Measurements from ENCODE around the gene IGFBP6.
"Not testable (repeated sequence)": the region's sequence is repeated elsewhere in the genome, so short reads cannot be mapped to it uniquely, and the experiment has no call there.

IGFBP6 gene

DNA sequence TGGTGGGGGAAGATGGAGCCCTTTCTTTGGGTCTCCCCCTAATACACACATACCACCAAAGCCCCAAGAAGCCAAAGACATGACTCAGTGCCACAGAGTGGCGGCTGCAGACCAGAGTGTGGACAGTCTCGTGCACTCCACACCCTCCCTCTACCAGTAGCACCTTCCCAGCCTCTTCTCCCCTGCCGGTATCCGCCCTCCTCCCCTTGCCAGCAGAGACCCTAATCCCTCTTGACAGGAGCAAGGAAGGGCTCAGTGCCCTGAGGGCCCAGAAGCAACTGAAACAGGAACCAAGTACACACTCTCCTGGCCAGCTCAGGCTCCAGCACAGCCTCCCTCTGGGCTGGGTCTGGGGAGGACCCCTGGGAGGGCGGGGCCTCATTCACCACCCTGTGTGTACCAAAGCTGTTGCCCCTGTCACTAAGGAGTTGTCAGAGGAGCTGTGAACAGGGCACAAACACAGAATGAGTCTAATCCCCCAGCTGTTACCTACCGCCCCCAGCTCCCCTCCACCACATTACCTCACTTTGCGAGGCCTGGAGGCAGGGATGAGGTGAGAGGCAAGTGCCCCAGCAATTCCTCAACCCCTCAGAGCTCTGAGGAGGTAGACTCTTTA lies 26.5 kb upstream of the IGFBP6 start:
- no peak for DNase-seq (ENCODE audit: low read depth)

DNA sequence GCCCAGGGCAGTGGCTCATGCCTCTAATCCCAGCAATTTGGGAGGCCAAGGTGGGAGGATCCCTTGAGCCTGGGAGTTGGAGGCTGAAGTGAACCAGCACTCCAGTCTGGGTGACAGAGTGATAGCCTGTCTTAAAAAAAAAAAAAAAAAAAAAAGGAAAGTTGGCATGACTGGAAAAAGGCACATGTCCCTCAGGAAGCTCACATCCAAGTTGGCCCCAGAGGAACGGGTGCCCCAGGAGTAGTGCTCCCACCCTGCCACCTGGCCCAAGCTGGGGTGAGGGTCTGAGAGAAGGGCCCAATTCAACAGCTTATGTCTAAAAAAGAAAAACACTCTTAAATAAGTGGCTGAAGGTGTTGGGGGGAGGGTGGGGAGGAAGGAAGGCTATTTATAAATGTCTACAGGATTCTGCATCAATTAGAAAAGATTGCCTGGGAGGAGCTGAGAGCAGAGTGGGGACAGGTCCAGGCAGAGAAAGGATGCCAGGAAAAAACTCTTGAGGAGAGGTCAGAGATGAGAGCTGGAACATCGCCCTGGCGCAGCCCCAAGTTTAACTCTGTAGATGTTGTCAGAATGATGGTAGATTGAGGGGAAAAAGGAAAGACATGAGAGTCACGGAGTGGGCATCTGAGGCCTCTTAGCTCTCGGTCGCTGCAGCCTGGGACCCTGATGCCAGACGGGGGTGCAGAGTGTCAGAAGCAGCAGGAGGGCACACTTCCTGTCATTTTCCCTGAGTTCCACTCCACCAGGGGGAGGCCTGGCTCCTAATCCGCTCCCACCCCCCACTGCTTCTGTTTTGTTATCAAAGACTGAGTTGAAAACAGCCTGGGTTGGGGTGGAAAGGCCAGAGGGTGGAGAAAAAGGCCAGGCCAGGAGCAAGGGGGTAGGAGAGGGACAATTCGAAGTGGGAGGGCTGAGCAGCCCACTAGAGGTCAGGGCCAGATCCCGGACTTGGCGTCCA lies 25.6 kb upstream of the IGFBP6 start:
- no peak for DNase-seq (ENCODE audit: low read depth)

DNA sequence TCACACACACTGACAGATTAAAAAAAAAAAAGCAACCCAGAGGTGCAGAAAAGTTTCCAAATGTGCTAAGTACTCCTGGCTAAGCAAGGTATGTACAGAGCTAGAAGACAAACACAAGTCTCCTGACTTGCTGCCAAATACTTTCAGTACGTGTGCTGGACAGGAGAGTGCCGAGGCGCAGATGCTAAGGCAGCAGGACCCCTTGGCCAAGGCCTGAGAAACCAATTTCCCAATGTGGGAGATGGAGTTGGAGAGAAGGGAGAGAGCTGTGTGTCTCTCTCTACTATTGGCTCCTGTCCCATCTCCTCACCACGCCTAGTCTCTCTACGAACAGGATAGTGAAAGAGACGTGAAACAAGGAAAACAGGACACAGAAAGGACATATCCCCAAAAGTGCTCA lies 23.6 kb upstream of the IGFBP6 start:
- DNase-seq (ENCODE audit: low read depth): no peak

GRCh38 chr12:53074283-53074998 lies 23.0 kb upstream of the IGFBP6 start:
- DNase-seq (ENCODE audit: low read depth): no peak

DNA sequence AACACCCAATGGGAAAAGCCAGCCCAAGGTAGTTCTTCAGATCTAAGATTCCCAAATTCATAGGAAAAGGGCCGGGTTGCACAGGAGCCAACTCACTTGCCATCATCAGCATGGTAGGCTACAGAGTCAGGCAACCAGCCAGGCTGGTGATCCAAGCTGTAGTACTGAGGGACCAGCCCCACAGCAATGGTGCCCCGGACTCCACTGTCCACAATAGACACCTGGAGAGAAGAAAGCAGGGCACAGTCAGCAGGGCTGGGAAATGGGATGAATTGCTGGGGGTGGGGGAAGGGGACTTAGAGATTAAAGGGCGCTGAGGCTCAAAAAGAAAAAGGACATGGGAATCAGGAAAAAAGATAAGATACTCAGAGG lies 22.5 kb upstream of the IGFBP6 start:
- DNase-seq (ENCODE audit: low read depth): no peak

GRCh38 chr12:53076461-53076860 lies 21.0 kb upstream of the IGFBP6 start:
- no peak for DNase-seq (ENCODE audit: low read depth)

DNA sequence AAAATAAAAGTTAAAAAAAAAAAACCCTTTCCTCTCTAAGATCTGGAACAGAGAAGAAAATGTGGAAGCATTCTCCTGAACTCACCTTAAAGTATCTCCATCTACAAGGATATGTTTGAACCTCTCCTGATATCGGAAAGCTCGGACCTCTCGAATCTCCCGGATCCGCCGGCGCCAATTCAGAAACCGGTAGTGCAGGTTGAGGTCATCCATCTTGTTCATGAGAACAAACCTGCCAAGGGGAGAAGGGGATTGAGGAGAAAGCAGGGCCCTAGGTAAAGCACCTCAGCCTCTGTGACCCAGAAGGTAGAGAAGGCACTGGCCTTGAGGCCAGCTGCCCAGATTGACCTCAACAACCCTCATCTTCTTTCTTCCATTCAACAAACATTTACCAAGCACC lies 20.4 kb upstream of the IGFBP6 start:
- no peak for DNase-seq (ENCODE audit: low read depth)

DNA sequence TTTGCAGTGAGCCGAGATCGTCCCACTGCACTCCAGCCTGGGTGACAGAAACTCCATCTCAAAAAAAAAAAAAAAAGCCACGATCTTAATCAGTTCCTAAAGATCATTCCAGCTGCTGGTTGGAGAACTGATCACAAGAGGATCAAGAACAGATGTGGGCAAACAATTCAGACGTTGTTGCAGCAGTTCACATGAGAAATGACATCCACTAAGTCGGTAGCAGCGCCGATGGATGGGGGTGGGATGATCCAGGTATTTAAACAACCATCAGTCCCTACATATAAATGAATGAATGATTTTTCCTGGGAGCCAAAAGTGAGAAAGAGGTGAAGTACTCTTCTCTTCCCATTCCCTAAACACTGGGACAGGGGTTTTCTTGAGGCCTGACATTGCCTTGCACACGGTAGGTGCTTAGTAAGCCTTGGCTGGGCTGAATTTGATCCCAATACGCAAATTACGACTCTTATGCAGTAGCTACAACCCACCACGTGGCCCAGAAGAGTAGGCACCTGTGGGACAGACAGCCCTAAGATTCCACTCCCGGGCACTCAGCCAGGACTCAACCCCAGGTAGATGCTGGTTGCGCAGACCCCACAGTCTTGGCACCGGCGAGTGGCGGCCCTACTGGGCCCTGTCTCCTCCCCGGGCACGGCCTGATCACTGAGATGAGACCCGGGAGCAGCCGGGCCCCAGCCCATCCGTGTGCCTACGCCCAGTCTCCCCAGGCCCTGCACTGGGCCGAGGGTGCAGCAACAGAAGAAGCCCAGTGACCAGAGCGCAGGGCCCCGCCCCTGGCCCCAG lies 18.8 kb upstream of the IGFBP6 start:
- DNase-seq (ENCODE audit: low read depth): peak; percentile 40

DNA sequence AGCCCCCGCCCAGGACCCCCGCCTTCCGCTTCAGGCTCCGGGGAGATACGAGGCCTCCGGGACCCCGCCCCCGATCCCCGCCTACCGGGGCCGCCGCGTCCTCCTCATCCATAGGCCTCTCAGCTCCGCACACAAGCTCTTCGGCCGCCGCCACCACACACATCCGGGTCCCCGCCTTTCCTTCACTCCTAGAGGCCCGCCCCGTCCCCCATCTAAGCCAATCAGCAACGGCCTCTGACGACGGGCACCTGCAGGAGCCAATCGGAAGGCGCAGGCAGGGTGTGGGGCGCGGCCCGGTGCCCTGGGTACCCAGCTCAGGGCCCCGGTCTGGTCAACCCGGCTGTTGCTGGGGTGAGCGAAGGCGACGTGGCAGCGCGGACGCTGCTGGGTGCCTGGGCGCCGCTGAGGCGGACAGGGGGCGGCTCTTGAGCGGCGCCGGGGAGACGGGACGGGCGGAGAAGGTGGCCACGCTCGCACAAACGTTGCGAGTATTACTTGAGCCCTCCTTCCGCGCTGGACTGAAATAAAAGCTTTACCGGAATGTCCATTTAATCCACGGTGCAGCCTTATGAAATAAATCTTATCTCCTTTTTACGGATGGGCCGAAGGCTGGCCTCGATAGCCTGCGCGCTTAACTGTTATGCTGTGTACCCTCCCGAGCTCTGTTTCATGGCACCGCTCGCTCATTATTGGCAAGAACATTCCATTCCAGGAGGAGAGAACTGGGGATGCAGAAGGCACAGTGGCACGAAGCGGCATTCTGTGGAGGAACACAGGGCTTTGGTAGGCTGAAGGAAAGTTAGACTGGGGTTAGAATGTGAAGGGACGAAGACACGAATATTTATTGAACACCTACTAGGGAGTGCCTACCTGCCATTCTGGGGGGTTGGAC lies 18.0 kb upstream of the IGFBP6 start, which contains the start of gene SPRYD3:
SPRYD3 (minus strand) TSS at position 165 of the 892 bp plus-strand sequence; CDS start at position 108, 57 bp downstream.
- peak; percentile 96 for DNase-seq (ENCODE audit: low read depth)

GRCh38 chr12:53082637-53083175 lies 14.8 kb upstream of the IGFBP6 start:
- DNase-seq (ENCODE audit: low read depth): no peak

- no peak for DNase-seq (ENCODE audit: low read depth)
Observed at GRCh38 chr12:53086361-53086760, 11.1 kb upstream of the IGFBP6 start.

DNA sequence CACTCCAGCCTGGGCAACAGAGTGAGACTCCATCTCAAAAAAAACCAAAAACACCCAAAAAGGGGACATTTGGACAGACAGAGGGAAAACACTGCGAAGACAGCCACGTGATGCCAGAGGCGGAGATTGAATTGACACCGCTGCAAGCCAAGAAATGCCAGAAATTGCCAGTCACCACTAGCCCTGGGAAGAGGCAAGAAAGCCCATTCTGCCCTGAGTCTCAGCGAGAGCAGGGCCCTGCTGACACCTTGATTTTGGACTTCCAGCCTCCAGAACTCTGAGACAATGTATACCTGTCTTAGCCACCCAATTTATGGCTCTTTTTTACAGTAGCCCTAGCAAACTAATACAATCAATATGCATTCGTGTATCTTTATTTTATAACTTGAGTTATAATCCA lies 7.4 kb upstream of the IGFBP6 start:
- no peak for DNase-seq (ENCODE audit: low read depth)

DNA sequence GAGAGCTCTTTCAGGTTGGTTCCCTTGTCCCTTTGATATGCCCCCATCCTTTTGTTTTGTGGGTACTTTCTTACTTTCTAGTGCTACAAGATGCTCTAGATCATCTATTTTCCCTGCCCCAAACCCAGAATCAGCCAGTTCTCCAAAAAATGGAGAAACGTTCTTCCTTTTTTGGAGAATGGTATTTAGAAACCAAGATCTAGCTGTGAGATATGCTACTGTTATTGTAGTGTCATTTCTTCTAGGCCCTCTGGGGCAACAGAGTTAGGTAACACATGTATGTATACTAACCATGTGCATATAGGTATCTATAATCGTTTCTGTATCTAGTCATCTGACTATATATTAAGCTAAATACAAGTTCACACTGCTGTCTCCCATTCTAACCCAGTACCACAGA lies 6.9 kb upstream of the IGFBP6 start:
- no peak for DNase-seq (ENCODE audit: low read depth)

- DNase-seq (ENCODE audit: low read depth): no peak
Observed at GRCh38 chr12:53091756-53092155, 5.7 kb upstream of the IGFBP6 start.

GRCh38 chr12:53093777-53094393 lies 3.6 kb upstream of the IGFBP6 start:
- no peak for DNase-seq (ENCODE audit: low read depth)

DNA sequence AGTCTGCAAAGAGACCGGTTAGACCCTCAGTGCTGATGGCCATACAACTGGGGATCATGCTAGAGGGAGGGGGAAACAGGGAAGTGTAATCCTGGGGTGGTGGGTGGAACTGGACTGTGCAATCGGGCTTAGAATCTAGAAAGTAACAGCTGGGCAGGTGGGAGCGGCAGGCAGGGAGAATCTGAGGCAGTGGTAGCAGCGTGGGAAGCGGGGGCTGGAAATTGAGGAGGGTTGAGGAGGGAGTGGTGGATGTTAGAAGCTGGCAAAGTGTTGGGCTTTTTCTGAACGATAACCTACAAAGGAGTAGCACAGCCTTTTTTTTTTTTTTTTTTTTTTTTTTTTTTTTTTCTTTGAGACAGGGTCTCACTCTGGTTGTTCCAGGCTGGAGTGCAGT lies 3.1 kb upstream of the IGFBP6 start:
- DNase-seq (ENCODE audit: low read depth): no peak

DNA sequence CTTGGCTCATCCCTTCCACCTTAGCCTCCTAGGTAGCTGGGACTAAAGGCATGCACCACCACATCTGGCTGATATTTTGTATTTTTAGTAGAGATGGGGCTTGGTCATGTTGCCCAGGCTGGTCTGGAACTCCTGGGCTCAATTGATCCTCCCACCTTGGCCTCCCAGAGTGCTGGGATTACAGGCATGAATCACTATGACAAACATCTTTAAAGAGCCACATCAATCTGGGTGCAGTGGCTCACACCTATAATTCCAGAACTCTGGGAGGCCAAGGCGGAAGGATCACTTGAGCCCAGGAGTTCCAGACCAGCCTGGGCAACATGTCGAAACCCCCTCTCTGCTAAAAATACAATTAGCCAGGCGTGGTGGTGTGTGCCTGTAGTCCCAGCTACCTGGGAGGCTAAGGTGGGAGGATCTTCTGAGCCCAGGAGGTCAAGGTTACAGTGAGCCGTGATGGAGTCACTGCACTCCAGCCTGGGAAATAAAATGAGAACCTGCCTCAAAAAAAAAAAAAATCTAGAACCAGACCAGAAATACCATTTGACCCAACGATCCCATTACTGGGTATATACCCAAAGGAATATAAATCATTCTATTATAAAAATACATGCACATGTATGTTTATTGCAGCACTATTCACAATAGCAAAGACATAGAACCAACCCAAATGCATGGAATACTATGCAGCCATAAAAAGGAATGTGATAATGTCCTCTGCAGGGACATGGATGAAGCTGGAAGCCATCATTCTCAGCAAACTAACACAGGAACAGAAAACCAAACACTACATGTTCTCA lies 2.5 kb upstream of the IGFBP6 start:
- DNase-seq (ENCODE audit: low read depth): not testable (repeated sequence)

DNA sequence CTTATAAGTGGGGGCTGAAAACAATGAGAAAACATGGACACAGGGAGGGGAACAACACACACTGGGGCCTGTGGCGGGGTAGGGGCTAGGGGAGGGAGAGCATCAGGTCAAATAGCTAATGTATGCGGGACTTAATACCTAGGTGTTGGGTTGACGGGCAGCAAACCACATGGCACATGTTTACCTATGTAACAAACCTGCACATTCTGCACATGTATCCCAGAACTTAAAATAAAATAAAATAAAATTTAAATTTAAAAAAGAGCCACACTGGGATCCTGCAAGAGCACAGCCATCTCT lies 1.9 kb upstream of the IGFBP6 start:
- DNase-seq (ENCODE audit: low read depth): not testable (repeated sequence)

GRCh38 chr12:53096089-53096741 lies 1.3 kb upstream of the IGFBP6 start:
- DNase-seq (ENCODE audit: low read depth): no peak

All from activated T-cell treated with anti-CD3 and anti-CD28 coated beads for 1 hour (primary cell).